ENCODE results near the gene CRYBA1.

GRCh38 chr17:29273924-29274323, 27.3 kb downstream of the CRYBA1 start:
- TF ChIP-seq YY1 (IDR thresholded peaks at IDR 0.05; ENCODE audit: insufficient read depth, insufficient read length): no peak
- TF ChIP-seq ZNF274 (IDR thresholded peaks at IDR 0.05; ENCODE audit: low read depth, low read length): no peak
- TF ChIP-seq SUZ12 (IDR thresholded peaks at IDR 0.05; ENCODE audit: extremely low read depth, insufficient read depth, insufficient read length): no peak

Measured in NT2/D1 (cell line).